ENCODE measurements around the gene ORMDL2.

DNA sequence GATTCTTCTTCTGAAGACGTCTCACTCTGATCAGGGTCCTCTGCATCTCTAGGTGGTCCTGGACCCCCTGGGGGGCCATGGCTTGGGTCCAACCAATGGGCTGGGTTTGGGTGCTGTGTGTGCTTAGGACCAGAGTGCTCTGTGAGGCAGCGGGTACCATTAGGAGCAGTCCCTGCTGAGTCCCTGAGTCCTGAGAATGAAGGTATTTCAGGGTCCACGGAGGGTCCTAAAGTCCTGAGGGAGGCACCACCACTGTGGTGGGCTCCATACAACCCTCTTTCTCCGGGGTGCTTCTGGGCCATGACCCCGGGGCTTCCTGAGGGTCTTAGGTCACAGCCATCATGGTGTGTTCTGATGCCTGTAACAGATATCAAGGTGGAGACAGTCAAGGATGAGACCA is 10.5 kb downstream of the ORMDL2 start:
- TF ChIP-seq CTCF (IDR thresholded peaks at IDR 0.05) (no peak), POLR2A (IDR thresholded peaks at IDR 0.05) (no peak), POLR2AphosphoS5 (IDR thresholded peaks at IDR 0.05; ENCODE audit: insufficient read depth in 1 of 2, low read depth in 1 of 2) (no peak)

All from vagina (tissue), 2 donors.